Uterus (tissue), 2 donors: ENCODE measurements around the gene C18orf63.

Experiments used
- POLR2A ChIP-seq, 2 donors: fragments of 450-650 bp; IDR thresholded peaks; one replicate each; pipeline ENCODE4 v1.6.1; 2016; ENCODE audit warnings: antibody characterized with exemption in 2 of 2, mild to moderate bottlenecking in 1 of 2, moderate library complexity in 1 of 2
- TF ChIP-seq, protein P1 (sequence below), 4 experiments: fragments of 200-600 bp in 2 of 4; fragments of 450-650 bp in 2 of 4; sonication (generic) in 2 of 4; IDR thresholded peaks; one replicate each; pipeline ENCODE4 v1.5.1; 2016 to 2019; ENCODE audit warnings: antibody characterized with exemption in 4 of 4, mild to moderate bottlenecking in 2 of 4, moderate library complexity in 1 of 4

DNA sequence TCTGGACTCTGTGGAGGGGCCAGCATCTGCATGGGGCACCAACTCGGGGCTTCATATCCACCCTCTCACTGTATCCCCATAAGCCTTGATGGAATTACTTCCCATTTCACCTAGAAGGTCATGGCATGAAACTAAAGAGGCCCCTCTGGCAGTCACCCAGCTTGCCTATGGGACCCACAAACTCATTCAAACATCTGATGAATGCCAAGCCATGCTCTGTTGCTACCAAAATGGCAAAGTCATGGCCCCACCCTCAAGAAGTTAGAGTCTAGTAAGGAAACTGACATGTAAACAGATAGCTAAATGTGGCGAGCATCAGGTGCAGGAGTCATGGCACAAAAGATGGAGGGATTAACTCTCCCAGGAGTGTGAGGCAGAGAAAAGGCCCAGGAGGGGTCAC, 38.3 kb upstream of the C18orf63 start:
- TF ChIP-seq POLR2A (IDR thresholded peaks at IDR 0.05): no peak
- TF ChIP-seq, protein P1, sequence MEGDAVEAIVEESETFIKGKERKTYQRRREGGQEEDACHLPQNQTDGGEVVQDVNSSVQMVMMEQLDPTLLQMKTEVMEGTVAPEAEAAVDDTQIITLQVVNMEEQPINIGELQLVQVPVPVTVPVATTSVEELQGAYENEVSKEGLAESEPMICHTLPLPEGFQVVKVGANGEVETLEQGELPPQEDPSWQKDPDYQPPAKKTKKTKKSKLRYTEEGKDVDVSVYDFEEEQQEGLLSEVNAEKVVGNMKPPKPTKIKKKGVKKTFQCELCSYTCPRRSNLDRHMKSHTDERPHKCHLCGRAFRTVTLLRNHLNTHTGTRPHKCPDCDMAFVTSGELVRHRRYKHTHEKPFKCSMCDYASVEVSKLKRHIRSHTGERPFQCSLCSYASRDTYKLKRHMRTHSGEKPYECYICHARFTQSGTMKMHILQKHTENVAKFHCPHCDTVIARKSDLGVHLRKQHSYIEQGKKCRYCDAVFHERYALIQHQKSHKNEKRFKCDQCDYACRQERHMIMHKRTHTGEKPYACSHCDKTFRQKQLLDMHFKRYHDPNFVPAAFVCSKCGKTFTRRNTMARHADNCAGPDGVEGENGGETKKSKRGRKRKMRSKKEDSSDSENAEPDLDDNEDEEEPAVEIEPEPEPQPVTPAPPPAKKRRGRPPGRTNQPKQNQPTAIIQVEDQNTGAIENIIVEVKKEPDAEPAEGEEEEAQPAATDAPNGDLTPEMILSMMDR (IDR thresholded peaks at IDR 0.05): no peak
